Measurements from ENCODE around the gene RANGRF. TPM values are rescaled to one million over a fixed set of nuclear protein-coding genes. Genes with fewer than 3 reads are reported as not detected.

The RANGRF gene
- total and polyA plus RNA-seq, 9 of the 15 experiments (the other 6 are each of a cell fraction or from before 2014, with no cell fraction given) = 7.6 to 60.0 (median 16.0) TPM

DNA sequence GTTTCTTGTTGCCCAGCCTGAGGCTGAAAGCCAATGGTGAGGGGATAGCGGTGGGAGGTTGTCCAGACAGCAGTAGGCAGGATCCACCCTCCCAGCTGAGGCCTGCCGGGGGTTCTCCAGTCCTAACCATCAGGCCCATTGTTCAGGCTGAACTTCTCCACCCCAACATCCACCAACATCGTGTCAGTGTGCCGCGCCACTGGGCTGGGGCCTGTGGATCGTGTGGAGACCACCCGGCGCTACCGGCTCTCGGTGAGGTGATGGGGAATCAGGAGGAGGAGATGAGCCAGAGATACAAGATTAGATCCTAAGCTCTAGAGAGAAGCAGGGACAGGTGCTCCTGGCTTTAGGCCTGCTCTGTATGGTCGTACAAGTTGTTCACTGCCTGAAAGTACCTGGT lies 33.6 kb upstream of the RANGRF start:
- ATAC-seq = no peak
- DNase-seq (ENCODE audit: extremely low read depth in 1 of 4, low spot score in 3 of 4) = no peak
- ChIA-PET POLR2A (interaction anchor here (1.2 kb wide), 2 partner anchors 9 to 40 kb away, joined by 3 to 4 read pairs; partner anchors contain the start of gene SLC25A35), CTCF (ENCODE audit: low intra/inter-chr PET ratio) (no interaction called here)
- no peak overlapping the region for H3K4me3 ChIP-seq
- H3K27ac ChIP-seq (ENCODE audit: extremely low read depth, low read depth, low read length) = no peak overlapping the region
- no peak overlapping the region for H2AFZ ChIP-seq (ENCODE audit: low read depth, low read length)
- FAIRE-seq = no peak
- peaks cover 59% of the 10 kb centered on the region; the same call in 2 of the 3 replicates for H3K36me3 ChIP-seq (ENCODE audit: control insufficient read depth, insufficient read depth, low read length)
- WGBS (ENCODE audit: insufficient coverage, low coverage, missing lambda C conversion rate) = 93% methylated on average over 9 of the region's 11 CpGs
- H3K9ac ChIP-seq (ENCODE audit: insufficient read depth in 1 of 2, low read depth in 2 of 2, low read length in 2 of 2) = no peak overlapping the region; a peak in 1 of 4 replicates
- BruUV-seq (replicated peaks) = no TSS peak
- H3K27me3 ChIP-seq (ENCODE audit: control insufficient read depth in 2 of 2, insufficient read depth in 2 of 2, low read length in 2 of 2) = no peaks in the 10 kb centered on the region
- H3K9me3 ChIP-seq (replicated peaks; ENCODE audit: control insufficient read depth, insufficient read depth, low read depth, low read length) = no peaks in the 10 kb centered on the region
- H3K4me2 ChIP-seq (ENCODE audit: insufficient read depth, low read length) = no peak overlapping the region
- H3K9me1 ChIP-seq (ENCODE audit: control insufficient read depth, insufficient read depth, low read length) = no peaks in the 10 kb centered on the region
- intact Hi-C loops (cut with micrococcal nuclease) (no loop called here), in situ Hi-C loops (cut with MboI) (no loop called here)
- no peaks in the 10 kb centered on the region for H4K20me1 ChIP-seq (replicated peaks; ENCODE audit: control insufficient read depth, insufficient read depth, low read length)
- no peak for TF ChIP-seq PHTF2 (CRISPR knock-in tag; IDR thresholded peaks at IDR 0.05)
- TF ChIP-seq SP1 (CRISPR knock-in tag; IDR thresholded peaks at IDR 0.05) = no peak
- TF ChIP-seq, protein P1, sequence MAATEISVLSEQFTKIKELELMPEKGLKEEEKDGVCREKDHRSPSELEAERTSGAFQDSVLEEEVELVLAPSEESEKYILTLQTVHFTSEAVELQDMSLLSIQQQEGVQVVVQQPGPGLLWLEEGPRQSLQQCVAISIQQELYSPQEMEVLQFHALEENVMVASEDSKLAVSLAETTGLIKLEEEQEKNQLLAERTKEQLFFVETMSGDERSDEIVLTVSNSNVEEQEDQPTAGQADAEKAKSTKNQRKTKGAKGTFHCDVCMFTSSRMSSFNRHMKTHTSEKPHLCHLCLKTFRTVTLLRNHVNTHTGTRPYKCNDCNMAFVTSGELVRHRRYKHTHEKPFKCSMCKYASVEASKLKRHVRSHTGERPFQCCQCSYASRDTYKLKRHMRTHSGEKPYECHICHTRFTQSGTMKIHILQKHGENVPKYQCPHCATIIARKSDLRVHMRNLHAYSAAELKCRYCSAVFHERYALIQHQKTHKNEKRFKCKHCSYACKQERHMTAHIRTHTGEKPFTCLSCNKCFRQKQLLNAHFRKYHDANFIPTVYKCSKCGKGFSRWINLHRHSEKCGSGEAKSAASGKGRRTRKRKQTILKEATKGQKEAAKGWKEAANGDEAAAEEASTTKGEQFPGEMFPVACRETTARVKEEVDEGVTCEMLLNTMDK (IDR thresholded peaks at IDR 0.05; ENCODE audit: borderline replicate concordance, insufficient read depth, low read depth, low read length, poor library complexity, severe bottlenecking) = no peak
- no peak for TF ChIP-seq SRF (CRISPR knock-in tag; IDR thresholded peaks at IDR 0.05)
- TF ChIP-seq, protein P2, sequence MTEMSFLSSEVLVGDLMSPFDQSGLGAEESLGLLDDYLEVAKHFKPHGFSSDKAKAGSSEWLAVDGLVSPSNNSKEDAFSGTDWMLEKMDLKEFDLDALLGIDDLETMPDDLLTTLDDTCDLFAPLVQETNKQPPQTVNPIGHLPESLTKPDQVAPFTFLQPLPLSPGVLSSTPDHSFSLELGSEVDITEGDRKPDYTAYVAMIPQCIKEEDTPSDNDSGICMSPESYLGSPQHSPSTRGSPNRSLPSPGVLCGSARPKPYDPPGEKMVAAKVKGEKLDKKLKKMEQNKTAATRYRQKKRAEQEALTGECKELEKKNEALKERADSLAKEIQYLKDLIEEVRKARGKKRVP (CRISPR knock-in tag; IDR thresholded peaks at IDR 0.05) = no peak
- TF ChIP-seq MCM5 (IDR thresholded peaks at IDR 0.05; ENCODE audit: low read depth) = no peak
- no peak for TF ChIP-seq MAFK (IDR thresholded peaks at IDR 0.05; ENCODE audit: low read length)
- TF ChIP-seq MTA3 (IDR thresholded peaks at IDR 0.05; ENCODE audit: borderline replicate concordance) = no peak
- TF ChIP-seq ZNF263 (CRISPR knock-in tag; IDR thresholded peaks at IDR 0.05; ENCODE audit: borderline replicate concordance) = no peak
- TF ChIP-seq, protein P3, sequence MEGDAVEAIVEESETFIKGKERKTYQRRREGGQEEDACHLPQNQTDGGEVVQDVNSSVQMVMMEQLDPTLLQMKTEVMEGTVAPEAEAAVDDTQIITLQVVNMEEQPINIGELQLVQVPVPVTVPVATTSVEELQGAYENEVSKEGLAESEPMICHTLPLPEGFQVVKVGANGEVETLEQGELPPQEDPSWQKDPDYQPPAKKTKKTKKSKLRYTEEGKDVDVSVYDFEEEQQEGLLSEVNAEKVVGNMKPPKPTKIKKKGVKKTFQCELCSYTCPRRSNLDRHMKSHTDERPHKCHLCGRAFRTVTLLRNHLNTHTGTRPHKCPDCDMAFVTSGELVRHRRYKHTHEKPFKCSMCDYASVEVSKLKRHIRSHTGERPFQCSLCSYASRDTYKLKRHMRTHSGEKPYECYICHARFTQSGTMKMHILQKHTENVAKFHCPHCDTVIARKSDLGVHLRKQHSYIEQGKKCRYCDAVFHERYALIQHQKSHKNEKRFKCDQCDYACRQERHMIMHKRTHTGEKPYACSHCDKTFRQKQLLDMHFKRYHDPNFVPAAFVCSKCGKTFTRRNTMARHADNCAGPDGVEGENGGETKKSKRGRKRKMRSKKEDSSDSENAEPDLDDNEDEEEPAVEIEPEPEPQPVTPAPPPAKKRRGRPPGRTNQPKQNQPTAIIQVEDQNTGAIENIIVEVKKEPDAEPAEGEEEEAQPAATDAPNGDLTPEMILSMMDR (IDR thresholded peaks at IDR 0.05 in 2 of 3, conservative IDR thresholded peaks at IDR 0.05 in 1 of 3; ENCODE audit: insufficient read depth in 2 of 3, low read depth in 1 of 3, low read length in 3 of 3) = no peak
- no peak for TF ChIP-seq CREBBP (IDR thresholded peaks at IDR 0.05; ENCODE audit: low read depth, low read length)
- TF ChIP-seq TAF9B (IDR thresholded peaks at IDR 0.05; ENCODE audit: partially characterized antibody) = no peak
- TF ChIP-seq TRIM24 (IDR thresholded peaks at IDR 0.05) = no peak
- TF ChIP-seq DDX20 (tag; IDR thresholded peaks at IDR 0.05; ENCODE audit: low read depth) = no peak
- H3K79me2 ChIP-seq (ENCODE audit: control insufficient read depth, insufficient read depth, low read length) = peaks cover 28% of the 10 kb centered on the region
- H3K4me1 ChIP-seq (replicated peaks in 1 of 2; ENCODE audit: control insufficient read depth in 2 of 2, insufficient read depth in 2 of 2, low read length in 2 of 2) = peaks cover 0 to 2% of the 10 kb centered on the region in 2 experiments; a peak in 2 of 5 replicates

Data from K562 (cell line).